GM10266 (cell line): ENCODE measurements around the gene GRM2.

Source experiments
- DNase-seq: peaks from one replicate; pipeline ENCODE4 v3.0.0; 2012; ENCODE audit errors: extremely low spot score
- TF ChIP-seq, protein P1 (sequence below): IDR thresholded peaks from 2 replicates; pipeline ENCODE4 v1.5.1; 2012; ENCODE audit warnings: mild to moderate bottlenecking, low read depth; ENCODE audit not compliant: control insufficient read depth, insufficient read depth; ENCODE audit errors: missing control alignments

GRM2 gene

GRCh38 chr3:51680663-51681230 lies 26.1 kb upstream of the GRM2 start:
- no peak for DNase-seq
- TF ChIP-seq, protein P1, sequence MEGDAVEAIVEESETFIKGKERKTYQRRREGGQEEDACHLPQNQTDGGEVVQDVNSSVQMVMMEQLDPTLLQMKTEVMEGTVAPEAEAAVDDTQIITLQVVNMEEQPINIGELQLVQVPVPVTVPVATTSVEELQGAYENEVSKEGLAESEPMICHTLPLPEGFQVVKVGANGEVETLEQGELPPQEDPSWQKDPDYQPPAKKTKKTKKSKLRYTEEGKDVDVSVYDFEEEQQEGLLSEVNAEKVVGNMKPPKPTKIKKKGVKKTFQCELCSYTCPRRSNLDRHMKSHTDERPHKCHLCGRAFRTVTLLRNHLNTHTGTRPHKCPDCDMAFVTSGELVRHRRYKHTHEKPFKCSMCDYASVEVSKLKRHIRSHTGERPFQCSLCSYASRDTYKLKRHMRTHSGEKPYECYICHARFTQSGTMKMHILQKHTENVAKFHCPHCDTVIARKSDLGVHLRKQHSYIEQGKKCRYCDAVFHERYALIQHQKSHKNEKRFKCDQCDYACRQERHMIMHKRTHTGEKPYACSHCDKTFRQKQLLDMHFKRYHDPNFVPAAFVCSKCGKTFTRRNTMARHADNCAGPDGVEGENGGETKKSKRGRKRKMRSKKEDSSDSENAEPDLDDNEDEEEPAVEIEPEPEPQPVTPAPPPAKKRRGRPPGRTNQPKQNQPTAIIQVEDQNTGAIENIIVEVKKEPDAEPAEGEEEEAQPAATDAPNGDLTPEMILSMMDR = no peak

- TF ChIP-seq, protein P1 = no peak
- DNase-seq = no peak
These were observed 25.4 kb upstream of the GRM2 start for GRCh38 chr3:51681453-51681852.

DNA sequence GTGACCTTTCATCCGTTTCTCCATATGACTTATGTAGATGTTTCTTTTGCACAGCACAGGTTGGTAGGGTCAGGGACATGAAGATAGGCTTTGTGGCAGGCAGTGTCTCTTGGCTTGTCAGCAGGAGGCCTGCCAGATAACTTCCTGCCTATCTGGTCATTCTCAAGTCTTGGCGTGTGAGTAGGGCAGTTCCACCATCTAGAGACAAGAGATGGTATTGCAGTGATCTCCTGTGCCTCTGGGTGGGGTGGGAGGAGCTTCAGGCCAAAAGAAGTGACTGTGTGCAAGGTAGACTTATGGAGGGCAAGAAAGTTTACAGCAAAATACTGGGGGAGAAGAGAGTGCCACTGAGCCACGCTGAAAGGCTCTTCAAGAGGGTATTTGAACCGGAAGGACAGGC lies 24.8 kb upstream of the GRM2 start:
- TF ChIP-seq, protein P1 = peak; percentile 86
- DNase-seq = peak; percentile 86

GRCh38 chr3:51682526-51682925 lies 24.3 kb upstream of the GRM2 start:
- TF ChIP-seq, protein P1 = no peak
- DNase-seq = no peak

DNA sequence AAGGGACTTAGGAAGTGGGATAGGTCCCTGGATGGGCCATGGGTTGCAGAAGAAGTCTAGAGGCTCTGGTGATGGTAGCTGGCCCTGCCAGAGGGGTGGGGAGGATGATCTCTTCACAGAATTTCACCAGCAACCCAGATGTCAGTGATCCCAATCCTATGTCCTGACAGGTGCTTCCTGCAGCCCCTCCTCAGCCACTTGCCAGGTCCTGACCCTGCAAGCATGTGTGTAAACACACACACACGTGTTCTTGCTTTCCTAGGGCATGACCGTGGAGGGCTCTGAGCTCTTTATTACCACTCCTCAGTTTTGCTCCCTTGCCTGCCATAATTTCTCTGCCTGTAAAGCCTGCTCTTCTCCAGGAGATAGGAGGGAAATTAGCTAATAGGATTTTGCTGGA lies 23.3 kb upstream of the GRM2 start:
- TF ChIP-seq, protein P1 = no peak
- no peak for DNase-seq

- TF ChIP-seq, protein P1 = no peak
- no peak for DNase-seq
These were observed 21.7 kb upstream of the GRM2 start for GRCh38 chr3:51684971-51685751.

DNA sequence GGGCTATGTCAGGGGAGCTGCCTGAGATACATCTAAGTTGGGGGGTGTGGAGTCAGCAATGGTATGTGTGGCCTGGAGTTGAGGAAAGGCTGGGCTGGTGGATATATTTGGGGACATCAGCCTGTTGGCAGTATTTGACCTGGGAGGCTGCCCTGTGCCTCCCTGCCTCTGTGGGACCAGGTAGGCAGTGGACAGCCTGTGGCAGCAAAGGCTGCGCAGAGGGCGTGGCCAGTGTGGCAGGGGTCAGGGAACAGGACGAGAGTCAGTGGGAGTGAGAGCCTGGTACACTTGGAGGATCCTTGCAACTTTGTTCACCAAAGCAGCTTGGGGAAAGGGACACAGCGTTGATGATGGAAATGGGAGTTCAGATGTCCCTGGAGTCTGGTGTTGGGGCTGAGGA lies 20.8 kb upstream of the GRM2 start:
- TF ChIP-seq, protein P1 = no peak
- DNase-seq = no peak
